ENCODE measurements around the gene MYO5B.
A peak's percentile ranks its signal among the peaks of the same experiment; 100 is the strongest.

DNA sequence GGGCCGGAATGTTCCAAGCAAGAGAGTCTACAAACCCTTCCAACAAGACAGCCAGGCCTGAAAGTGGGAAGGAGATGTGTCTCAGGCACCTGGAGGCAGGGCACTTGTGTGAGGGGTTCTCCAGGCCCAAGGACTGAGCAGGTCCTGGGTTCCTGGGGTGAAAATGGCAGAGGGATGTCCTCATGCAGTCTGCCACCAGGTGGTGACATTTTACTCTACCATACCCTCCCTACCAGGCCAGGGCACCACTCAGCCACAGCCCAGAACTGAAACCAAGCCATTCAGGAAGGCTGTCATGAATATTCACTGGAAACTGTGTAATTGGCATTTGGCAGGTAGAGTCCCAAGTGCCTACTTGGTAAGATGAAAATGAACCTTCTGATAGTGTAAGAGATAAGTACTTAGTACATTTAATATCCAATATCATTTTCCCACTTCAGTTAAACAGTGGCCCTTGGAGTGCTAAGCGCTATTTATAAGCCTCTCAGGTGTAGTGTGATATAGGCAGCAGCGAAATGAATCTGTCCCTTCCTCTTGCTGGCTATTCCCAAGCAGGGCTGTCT, 185.1 kb downstream of the MYO5B start:
- TF ChIP-seq, protein P1, sequence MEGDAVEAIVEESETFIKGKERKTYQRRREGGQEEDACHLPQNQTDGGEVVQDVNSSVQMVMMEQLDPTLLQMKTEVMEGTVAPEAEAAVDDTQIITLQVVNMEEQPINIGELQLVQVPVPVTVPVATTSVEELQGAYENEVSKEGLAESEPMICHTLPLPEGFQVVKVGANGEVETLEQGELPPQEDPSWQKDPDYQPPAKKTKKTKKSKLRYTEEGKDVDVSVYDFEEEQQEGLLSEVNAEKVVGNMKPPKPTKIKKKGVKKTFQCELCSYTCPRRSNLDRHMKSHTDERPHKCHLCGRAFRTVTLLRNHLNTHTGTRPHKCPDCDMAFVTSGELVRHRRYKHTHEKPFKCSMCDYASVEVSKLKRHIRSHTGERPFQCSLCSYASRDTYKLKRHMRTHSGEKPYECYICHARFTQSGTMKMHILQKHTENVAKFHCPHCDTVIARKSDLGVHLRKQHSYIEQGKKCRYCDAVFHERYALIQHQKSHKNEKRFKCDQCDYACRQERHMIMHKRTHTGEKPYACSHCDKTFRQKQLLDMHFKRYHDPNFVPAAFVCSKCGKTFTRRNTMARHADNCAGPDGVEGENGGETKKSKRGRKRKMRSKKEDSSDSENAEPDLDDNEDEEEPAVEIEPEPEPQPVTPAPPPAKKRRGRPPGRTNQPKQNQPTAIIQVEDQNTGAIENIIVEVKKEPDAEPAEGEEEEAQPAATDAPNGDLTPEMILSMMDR (IDR thresholded peaks at IDR 0.05; ENCODE audit: insufficient read depth, low read length, poor library complexity, severe bottlenecking) = peak; percentile 56
- TF ChIP-seq EZH2phosphoT487 (conservative IDR thresholded peaks at IDR 0.05; ENCODE audit: low read length) = no peak
